NT2/D1 (cell line): Measurements from ENCODE around the gene KRTAP1-1.

Source experiments
- SUZ12 ChIP-seq: IDR thresholded peaks from 2 replicates; pipeline ENCODE4 v1.6.1; 2011; ENCODE audit not compliant: insufficient read length, insufficient read depth; ENCODE audit errors: extremely low read depth
- YY1 ChIP-seq: IDR thresholded peaks from 2 replicates; pipeline ENCODE4 v1.6.1; 2011; ENCODE audit not compliant: insufficient read length, insufficient read depth
- ZNF274 ChIP-seq: IDR thresholded peaks from 2 replicates; pipeline ENCODE4 v1.6.1; 2011; ENCODE audit warnings: mild to moderate bottlenecking, low read depth, low read length

DNA sequence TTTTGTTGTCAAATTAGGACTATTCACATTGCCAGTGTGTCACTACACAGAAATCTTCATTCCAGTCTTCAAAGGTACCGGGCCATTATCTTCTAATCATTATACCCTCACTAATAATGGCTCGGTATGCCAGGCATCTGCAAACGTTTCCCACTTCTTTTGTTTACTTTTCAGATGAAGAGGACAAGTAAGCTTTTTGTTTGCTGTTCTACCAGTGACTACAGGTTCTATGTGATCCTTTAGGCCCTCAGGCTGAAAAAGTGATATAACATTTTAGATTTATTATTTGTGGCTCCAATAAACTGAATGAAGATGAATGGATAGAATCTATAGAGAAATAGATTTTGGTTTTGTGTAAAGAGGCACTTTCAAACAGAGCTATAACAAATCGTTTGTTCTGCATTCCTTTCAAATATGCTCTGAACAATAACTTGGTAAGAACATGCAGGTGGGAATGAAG, 31.9 kb downstream of the KRTAP1-1 start:
- TF ChIP-seq ZNF274 (no peak), YY1 (no peak), SUZ12 (no peak)
